ENCODE data around the gene SSR3.

GRCh38 chr3:156551746-156552145 is 3.2 kb downstream of the SSR3 start:
- TF ChIP-seq ZNF488 (tag by site-specific recombination; IDR thresholded peaks at IDR 0.05) (no peak), GLI2 (tag by site-specific recombination; IDR thresholded peaks at IDR 0.05; ENCODE audit: borderline replicate concordance, low read depth) (no peak), TRIM28 (IDR thresholded peaks at IDR 0.05; ENCODE audit: borderline replicate concordance, low read length) (no peak), ZNF362 (tag by site-specific recombination; IDR thresholded peaks at IDR 0.05) (no peak), ZBTB26 (tag by site-specific recombination; optimal IDR thresholded peaks at IDR 0.05) (no peak), SP2 (tag by site-specific recombination; IDR thresholded peaks at IDR 0.05) (no peak), CTCF (tag by site-specific recombination; IDR thresholded peaks at IDR 0.05) (no peak), ZNF10 (tag by site-specific recombination; IDR thresholded peaks at IDR 0.05) (no peak)
